Stimulated activated effector memory CD8-positive, alpha-beta T cell treated with anti-CD3 and anti-CD28 coated beads, Interleukin-12 subunit alpha, Interleukin-12 subunit beta, amount 100 ng/mL, for 72 hours (primary cell): ENCODE data around the gene SAG.
A peak's percentile ranks its signal among the peaks of the same experiment; 100 is the strongest.
"Not testable (repeated sequence)": the region's sequence is repeated elsewhere in the genome, so short reads cannot be mapped to it uniquely, and the experiment has no call there.

Experiments used
- ATAC-seq: fragments of 150-1000 bp; cut with Tn5 transposase; 2 replicates; pipeline ENCODE4 v1.10.0; 2021
- DNase-seq, 2 donors: peaks; one replicate each; pipeline ENCODE4 v3.0.0; 2021 to 2022; ENCODE audit warnings: low spot score in 2 of 2
- H3K27ac Mint-ChIP-seq: one replicate; pipeline ENCODE4 v1.8.0; 2022; ENCODE audit warnings: mild to moderate bottlenecking, mixed read lengths
- H3K36me3 Mint-ChIP-seq: one replicate; pipeline ENCODE4 v1.8.0; 2022; ENCODE audit warnings: mild to moderate bottlenecking, mixed read lengths
- H3K4me1 Mint-ChIP-seq: one replicate; pipeline ENCODE4 v1.8.0; 2022; ENCODE audit warnings: mixed read lengths
- H3K4me3 Mint-ChIP-seq: one replicate; pipeline ENCODE4 v1.8.0; 2022; ENCODE audit warnings: mild to moderate bottlenecking, mixed read lengths
- H3K9me3 Mint-ChIP-seq: one replicate; pipeline ENCODE4 v1.8.0; 2022; ENCODE audit warnings: mixed read lengths

The SAG gene

GRCh38 chr2:233334915-233335314 lies 27.3 kb downstream of the SAG start:
- Mint-ChIP-seq H3K36me3 (no peaks in the 10 kb centered on the region), H3K4me3 (no peak overlapping the region), H3K4me1 (peaks cover 40% of the 10 kb centered on the region), H3K9me3 (peaks cover 3% of the 10 kb centered on the region), H3K27ac (no peak overlapping the region)
- no peak for DNase-seq
- no peak for ATAC-seq

- not testable (repeated sequence) for H3K36me3 Mint-ChIP-seq, DNase-seq, ATAC-seq, H3K4me3 Mint-ChIP-seq, H3K9me3 Mint-ChIP-seq, H3K27ac Mint-ChIP-seq
- peaks cover 36% of the 10 kb centered on the region for H3K4me1 Mint-ChIP-seq
Observed at GRCh38 chr2:233336091-233336490, 28.5 kb downstream of the SAG start.

GRCh38 chr2:233336541-233336940 lies 28.9 kb downstream of the SAG start:
- H3K4me3 Mint-ChIP-seq, result no peak overlapping the region
- H3K4me1 Mint-ChIP-seq, result peaks cover 32% of the 10 kb centered on the region
- H3K9me3 Mint-ChIP-seq, result no peaks in the 10 kb centered on the region
- no peak for DNase-seq
- no peak overlapping the region for H3K27ac Mint-ChIP-seq
- no peak for ATAC-seq
- no peaks in the 10 kb centered on the region for H3K36me3 Mint-ChIP-seq

GRCh38 chr2:233338046-233338445 lies 30.4 kb downstream of the SAG start:
- ATAC-seq, result no peak
- Mint-ChIP-seq H3K27ac (peak overlapping the region; percentile 69), H3K9me3 (no peaks in the 10 kb centered on the region), H3K36me3 (no peaks in the 10 kb centered on the region), H3K4me1 (peaks cover 23% of the 10 kb centered on the region), H3K4me3 (no peak overlapping the region)
- no peak for DNase-seq

- Mint-ChIP-seq H3K9me3 (no peaks in the 10 kb centered on the region), H3K36me3 (no peaks in the 10 kb centered on the region), H3K27ac (no peak overlapping the region), H3K4me1 (peaks cover 16% of the 10 kb centered on the region), H3K4me3 (no peak overlapping the region)
- ATAC-seq (no peak), DNase-seq (no peak)
Observed at GRCh38 chr2:233338812-233339368, 31.3 kb downstream of the SAG start.

GRCh38 chr2:233339427-233339826 lies 31.8 kb downstream of the SAG start:
- Mint-ChIP-seq H3K4me1 (peaks cover 12% of the 10 kb centered on the region), H3K9me3 (no peaks in the 10 kb centered on the region), H3K36me3 (no peaks in the 10 kb centered on the region), H3K27ac (no peak overlapping the region), H3K4me3 (no peak overlapping the region)
- DNase-seq, result no peak
- no peak for ATAC-seq

GRCh38 chr2:233341296-233341695 lies 33.7 kb downstream of the SAG start:
- ATAC-seq, result no peak
- H3K4me1 Mint-ChIP-seq, result peaks cover 6% of the 10 kb centered on the region
- H3K9me3 Mint-ChIP-seq, result no peaks in the 10 kb centered on the region
- H3K4me3 Mint-ChIP-seq, result no peak overlapping the region
- H3K27ac Mint-ChIP-seq, result no peak overlapping the region
- DNase-seq, result no peak
- H3K36me3 Mint-ChIP-seq, result no peaks in the 10 kb centered on the region

- Mint-ChIP-seq H3K36me3 (no peaks in the 10 kb centered on the region), H3K4me3 (no peak overlapping the region), H3K27ac (no peak overlapping the region), H3K4me1 (peaks cover 6% of the 10 kb centered on the region), H3K9me3 (no peaks in the 10 kb centered on the region)
- ATAC-seq, result no peak
- DNase-seq, result no peak
Observed at GRCh38 chr2:233342301-233342700, 34.7 kb downstream of the SAG start.

GRCh38 chr2:233343171-233343705 lies 35.6 kb downstream of the SAG start:
- no peak overlapping the region for H3K4me3 Mint-ChIP-seq
- no peak for ATAC-seq
- H3K4me1 Mint-ChIP-seq, result no peaks in the 10 kb centered on the region
- no peaks in the 10 kb centered on the region for H3K36me3 Mint-ChIP-seq
- DNase-seq, result no peak
- no peaks in the 10 kb centered on the region for H3K9me3 Mint-ChIP-seq
- no peak overlapping the region for H3K27ac Mint-ChIP-seq

- Mint-ChIP-seq H3K27ac (no peak overlapping the region), H3K9me3 (no peaks in the 10 kb centered on the region), H3K4me3 (no peak overlapping the region), H3K36me3 (no peaks in the 10 kb centered on the region), H3K4me1 (peaks cover 12% of the 10 kb centered on the region)
- ATAC-seq (no peak), DNase-seq (no peak)
Observed at GRCh38 chr2:233346376-233346775, 38.8 kb downstream of the SAG start.

GRCh38 chr2:233346930-233347329 lies 39.3 kb downstream of the SAG start:
- no peak for DNase-seq
- Mint-ChIP-seq H3K4me1 (peaks cover 15% of the 10 kb centered on the region), H3K4me3 (no peak overlapping the region), H3K9me3 (no peaks in the 10 kb centered on the region), H3K27ac (no peak overlapping the region), H3K36me3 (no peaks in the 10 kb centered on the region)
- no peak for ATAC-seq

- Mint-ChIP-seq H3K9me3 (no peaks in the 10 kb centered on the region), H3K27ac (no peak overlapping the region), H3K4me1 (peaks cover 32% of the 10 kb centered on the region), H3K36me3 (peaks cover 6% of the 10 kb centered on the region), H3K4me3 (no peak overlapping the region)
- DNase-seq (no peak), ATAC-seq (no peak)
Observed at GRCh38 chr2:233349005-233349998, 41.7 kb downstream of the SAG start.

GRCh38 chr2:233350708-233351107 lies 43.1 kb downstream of the SAG start:
- peak overlapping the region; percentile 3 for H3K27ac Mint-ChIP-seq
- H3K4me3 Mint-ChIP-seq, result no peak overlapping the region
- peak; percentile 66 for ATAC-seq

GRCh38 chr2:233351423-233351822 lies 43.8 kb downstream of the SAG start:
- H3K36me3 Mint-ChIP-seq, result peaks cover 12% of the 10 kb centered on the region
- H3K4me1 Mint-ChIP-seq, result peaks cover 46% of the 10 kb centered on the region
- H3K4me3 Mint-ChIP-seq, result no peak overlapping the region
- no peaks in the 10 kb centered on the region for H3K9me3 Mint-ChIP-seq
- no peak for ATAC-seq
- peak overlapping the region; percentile 3 for H3K27ac Mint-ChIP-seq
- no peak for DNase-seq

More at GRCh38 chr2:233350708-233351107, 43.1 kb downstream of the SAG start:
- H3K4me1 Mint-ChIP-seq, result peaks cover 39% of the 10 kb centered on the region
- H3K36me3 Mint-ChIP-seq, result peaks cover 12% of the 10 kb centered on the region
- no peaks in the 10 kb centered on the region for H3K9me3 Mint-ChIP-seq
- no peak for DNase-seq

- Mint-ChIP-seq H3K4me1 (peaks cover 55% of the 10 kb centered on the region), H3K4me3 (no peak overlapping the region), H3K9me3 (no peaks in the 10 kb centered on the region), H3K27ac (no peak overlapping the region), H3K36me3 (peaks cover 17% of the 10 kb centered on the region)
- DNase-seq (no peak), ATAC-seq (no peak)
Observed at GRCh38 chr2:233352141-233352842, 44.7 kb downstream of the SAG start.
